Hematopoietic multipotent progenitor cell treated with erythropoietin and hydrocortisone succinate and interleukin-3 and kit ligand, for 4 days (in vitro differentiated cells): ENCODE results near the gene KDM4B.

ENCODE experiments used
- DNase-seq: peaks from one replicate; pipeline ENCODE4 v3.0.0-alpha.2; 2015

The KDM4B gene

GRCh38 chr19:5141850-5142724 lies 173.2 kb downstream of the KDM4B start:
- DNase-seq: no peak

DNA sequence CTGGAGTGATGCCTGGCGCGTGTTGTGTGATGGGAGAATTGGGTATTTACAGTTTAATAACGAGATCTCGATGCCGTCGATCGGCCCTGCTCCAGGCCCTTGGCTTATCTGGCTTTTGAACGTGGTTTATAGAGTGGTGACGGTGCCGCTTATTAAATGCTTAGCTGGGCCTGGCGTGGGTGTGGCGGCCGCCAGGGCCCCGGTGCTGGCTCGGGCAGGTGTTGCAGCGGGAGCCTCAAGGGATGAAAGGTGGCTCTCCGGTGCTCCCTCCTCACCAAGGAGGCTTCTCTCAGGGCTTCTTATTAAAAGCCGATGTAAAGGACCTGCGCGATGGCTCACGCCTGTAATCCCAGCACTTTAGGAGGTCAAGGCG lies 173.8 kb downstream of the KDM4B start:
- DNase-seq: no peak

DNA sequence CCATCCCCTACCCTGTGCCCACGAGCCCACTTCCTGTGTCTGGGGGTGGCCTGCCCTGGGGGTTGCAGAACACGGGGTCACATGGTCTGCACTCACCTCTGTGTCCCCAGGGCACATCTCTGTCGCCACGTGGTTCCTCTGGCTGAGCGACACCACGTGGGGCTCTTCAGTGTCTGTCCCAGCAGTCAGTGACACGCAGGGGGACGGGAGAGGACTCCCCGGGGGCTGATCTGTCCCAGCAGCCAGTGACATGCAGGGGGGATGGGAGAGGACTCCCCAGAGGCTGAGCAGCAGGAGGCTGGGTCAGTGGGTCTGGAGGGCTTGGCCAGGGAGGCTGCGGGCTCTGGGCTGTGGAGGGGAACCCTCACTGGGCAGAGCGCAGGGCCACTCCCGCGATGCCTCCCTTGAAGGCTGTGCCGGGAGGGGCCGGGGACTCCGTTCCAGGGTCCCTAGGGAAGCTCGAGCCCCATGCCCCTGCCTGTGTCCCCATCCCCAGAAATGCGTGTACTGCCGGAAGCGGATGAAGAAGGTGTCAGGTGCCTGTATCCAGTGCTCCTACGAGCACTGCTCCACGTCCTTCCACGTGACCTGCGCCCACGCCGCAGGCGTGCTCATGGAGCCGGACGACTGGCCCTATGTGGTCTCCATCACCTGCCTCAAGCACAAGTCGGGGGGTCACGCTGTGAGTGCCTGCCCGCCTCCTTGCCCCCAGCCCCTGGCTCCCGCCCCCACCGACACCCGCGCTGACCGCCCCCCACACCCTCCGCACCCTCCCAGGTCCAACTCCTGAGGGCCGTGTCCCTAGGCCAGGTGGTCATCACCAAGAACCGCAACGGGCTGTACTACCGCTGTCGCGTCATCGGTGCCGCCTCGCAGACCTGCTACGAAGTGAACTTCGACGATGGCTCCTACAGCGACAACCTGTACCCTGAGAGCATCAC lies 174.8 kb downstream of the KDM4B start:
- no peak for DNase-seq

GRCh38 chr19:5144545-5145179 lies 175.7 kb downstream of the KDM4B start:
- no peak for DNase-seq

DNA sequence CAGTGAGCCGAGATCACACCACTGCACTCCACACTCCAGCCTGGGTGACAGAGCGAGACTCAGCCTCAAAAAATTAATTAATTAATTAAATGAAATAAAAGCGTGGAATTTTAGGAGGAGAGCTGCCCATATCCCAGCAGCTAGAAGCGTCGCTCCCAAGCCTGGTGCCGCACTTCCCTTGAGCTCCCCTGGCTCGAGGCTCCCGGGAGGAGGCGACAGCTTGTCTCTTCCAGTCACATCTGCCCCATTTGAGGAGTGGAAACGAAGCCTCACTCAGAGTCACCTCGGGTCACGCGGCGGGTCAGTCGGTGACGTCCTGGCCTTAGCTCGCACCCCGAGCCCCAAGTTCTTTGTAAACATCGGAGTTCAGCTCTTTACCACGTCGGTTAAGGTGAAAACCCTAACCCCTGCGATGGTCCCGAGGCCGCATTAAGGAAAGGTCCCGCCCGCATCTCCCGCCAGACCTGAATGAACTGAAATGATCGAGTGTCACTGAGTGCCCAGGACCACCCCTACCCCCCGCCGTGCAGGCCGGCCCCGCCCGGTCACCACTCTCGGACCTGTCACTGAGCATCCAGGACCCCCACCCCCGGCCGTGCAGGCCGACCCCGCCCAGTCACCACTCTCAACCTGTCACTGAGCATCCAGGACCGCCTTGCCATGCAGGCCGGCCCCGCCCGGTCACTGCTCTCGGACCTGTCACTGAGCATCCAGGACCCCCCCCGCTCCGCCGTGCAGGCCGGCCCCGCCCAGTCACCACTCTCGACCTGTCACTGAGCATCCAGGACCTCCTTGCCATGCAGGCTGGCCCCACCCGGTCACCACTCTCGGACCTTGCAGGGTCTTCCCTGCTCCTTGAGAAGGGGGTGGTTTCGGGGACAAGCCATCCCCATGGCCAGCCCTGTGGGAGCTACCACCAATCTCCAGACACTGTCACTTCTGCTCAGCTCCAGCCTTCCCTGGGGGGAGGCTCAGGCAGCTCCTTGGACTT lies 176.9 kb downstream of the KDM4B start:
- no peak for DNase-seq

DNA sequence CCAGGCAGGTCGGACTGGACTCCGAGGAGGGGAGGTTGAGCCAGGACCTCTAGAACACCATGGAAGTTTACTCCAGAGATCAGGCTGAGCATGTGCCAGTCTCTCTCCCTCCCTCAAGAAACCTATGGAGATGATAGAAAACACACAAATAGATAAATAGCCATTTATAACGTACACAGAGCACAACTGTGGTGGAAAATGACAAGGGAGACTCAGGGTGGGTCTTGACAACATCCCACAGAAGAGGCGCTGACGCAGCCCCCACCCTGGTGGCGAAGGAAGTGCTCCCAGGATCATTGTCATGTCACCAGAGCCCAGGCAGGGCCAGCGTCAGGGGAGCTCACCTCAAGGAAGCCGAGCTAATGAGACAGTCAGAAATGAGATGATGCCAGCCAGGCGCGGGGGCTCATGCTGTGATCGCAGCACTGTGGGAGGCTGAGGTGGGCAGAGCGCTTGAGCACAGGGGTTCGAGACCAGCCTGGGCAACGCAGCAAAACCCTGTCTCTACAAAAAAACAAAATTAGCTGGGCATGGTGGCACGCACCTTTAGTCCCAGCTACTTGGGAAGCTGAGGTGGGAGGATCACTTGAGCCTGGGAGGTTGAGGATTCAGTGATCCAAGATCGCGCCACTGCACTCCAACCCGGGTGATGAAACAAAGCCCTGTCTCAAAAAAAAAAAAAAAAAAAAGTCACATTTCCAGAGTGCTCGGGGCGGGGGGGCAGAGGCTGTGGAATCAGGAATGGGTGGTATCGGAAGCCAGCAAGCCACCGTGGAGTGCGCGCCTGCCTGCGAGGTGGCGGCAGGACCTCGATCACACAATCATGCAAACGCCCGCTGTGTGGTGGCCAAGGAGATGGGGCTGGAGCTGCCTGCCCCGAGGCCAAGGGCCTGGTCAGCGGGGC lies 178.4 kb downstream of the KDM4B start:
- no peak for DNase-seq

- no peak for DNase-seq
These were observed 179.3 kb downstream of the KDM4B start for GRCh38 chr19:5147978-5148793.

- DNase-seq: no peak
These were observed 179.9 kb downstream of the KDM4B start for GRCh38 chr19:5148794-5149190.

DNA sequence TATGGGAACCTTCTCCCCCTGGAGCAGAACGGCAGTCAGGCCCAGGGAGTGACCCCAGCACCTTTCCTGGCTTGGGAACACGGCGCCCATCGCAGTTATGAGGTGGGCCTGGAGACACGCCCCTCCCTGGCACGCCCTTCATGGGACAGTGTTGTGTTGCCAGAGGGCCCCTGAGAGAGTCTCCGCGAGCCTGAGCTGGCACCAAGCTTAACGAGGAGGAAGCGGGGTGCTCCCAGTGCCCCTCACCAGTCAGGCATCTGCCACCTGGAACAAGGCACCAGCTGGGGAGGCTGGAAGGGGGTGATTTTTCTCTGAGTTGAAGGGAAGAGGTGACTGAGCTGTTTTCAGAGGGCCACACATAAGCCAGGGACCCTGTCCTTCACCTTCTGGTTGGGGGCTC lies 180.6 kb downstream of the KDM4B start:
- DNase-seq: no peak

- DNase-seq: no peak
These were observed 181.3 kb downstream of the KDM4B start for GRCh38 chr19:5149932-5150901.

GRCh38 chr19:5150902-5151741 lies 182.2 kb downstream of the KDM4B start:
- DNase-seq: no peak

- DNase-seq: no peak
These were observed 183.3 kb downstream of the KDM4B start for GRCh38 chr19:5152013-5152763.

GRCh38 chr19:5152767-5153532 lies 184.0 kb downstream of the KDM4B start:
- no peak for DNase-seq

- no peak for DNase-seq
These were observed 184.8 kb downstream of the KDM4B start for GRCh38 chr19:5153601-5154128.

DNA sequence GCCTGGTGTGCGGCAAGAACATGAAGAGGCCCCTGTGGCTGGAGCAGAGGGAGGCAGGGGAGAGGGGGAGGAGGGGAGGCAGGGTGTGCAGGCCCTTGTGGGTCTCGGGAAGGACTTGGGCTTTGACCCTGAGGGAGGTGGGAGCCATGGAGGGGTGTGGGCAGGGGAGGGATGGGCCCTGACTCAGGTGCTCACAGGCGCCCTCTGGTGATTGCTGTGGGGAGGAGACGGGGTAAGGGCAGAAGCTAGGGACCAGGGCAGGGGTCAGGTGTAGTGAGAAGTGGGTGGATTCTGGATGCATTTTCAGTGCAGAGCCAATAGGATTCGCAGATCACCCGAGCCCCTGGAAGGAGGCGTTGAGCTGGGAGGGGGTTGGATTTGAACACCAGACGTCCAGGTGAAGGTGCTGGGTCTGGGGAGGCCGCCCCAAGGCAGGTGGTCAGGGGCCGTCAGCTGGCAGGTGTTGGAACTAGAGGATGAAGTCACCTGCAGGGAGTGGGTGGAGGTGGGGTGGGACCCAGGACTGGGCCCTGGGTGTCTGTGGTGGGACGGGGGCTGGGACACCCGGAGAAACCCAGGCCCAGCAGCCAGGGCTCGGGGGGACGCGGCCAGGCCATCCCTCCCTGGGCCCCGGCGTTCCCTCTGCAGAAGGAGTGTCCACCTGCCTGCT lies 185.4 kb downstream of the KDM4B start:
- peak; percentile 62 for DNase-seq
